ENCODE measurements around the gene KDM4D.

GRCh38 chr11:94946812-94947211 is 26.7 kb upstream of the KDM4D start:
- TF ChIP-seq, protein P1, sequence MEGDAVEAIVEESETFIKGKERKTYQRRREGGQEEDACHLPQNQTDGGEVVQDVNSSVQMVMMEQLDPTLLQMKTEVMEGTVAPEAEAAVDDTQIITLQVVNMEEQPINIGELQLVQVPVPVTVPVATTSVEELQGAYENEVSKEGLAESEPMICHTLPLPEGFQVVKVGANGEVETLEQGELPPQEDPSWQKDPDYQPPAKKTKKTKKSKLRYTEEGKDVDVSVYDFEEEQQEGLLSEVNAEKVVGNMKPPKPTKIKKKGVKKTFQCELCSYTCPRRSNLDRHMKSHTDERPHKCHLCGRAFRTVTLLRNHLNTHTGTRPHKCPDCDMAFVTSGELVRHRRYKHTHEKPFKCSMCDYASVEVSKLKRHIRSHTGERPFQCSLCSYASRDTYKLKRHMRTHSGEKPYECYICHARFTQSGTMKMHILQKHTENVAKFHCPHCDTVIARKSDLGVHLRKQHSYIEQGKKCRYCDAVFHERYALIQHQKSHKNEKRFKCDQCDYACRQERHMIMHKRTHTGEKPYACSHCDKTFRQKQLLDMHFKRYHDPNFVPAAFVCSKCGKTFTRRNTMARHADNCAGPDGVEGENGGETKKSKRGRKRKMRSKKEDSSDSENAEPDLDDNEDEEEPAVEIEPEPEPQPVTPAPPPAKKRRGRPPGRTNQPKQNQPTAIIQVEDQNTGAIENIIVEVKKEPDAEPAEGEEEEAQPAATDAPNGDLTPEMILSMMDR (IDR thresholded peaks at IDR 0.05; ENCODE audit: insufficient read depth, low read length, poor library complexity, severe bottlenecking) = no peak
- TF ChIP-seq EZH2phosphoT487 (conservative IDR thresholded peaks at IDR 0.05; ENCODE audit: low read length) = no peak

Data from SU-DHL-6 (cell line).